GM18505 (cell line): ENCODE results near the gene PIEZO2.
"Not testable (repeated sequence)": the region's sequence is repeated elsewhere in the genome, so short reads cannot be mapped to it uniquely, and the experiment has no call there.

ENCODE experiments used
- ATAC-seq: cut with Tn5 transposase; IDR thresholded peaks from one replicate; pipeline ENCODE4 v1.9.1; 2021; ENCODE audit not compliant: unreplicated experiment
- POLR2A ChIP-seq: IDR thresholded peaks from 4 replicates; pipeline ENCODE4 v1.6.1; 2011; ENCODE audit warnings: borderline replicate concordance; ENCODE audit not compliant: insufficient read depth, insufficient read length; ENCODE audit errors: extremely low read depth

PIEZO2 gene

GRCh38 chr18:10679557-10680270 is 469.7 kb downstream of the PIEZO2 start:
- ATAC-seq: no peak
- no peak for TF ChIP-seq POLR2A

GRCh38 chr18:10671441-10671840 is 477.9 kb downstream of the PIEZO2 start:
- no peak for TF ChIP-seq POLR2A
- no peak for ATAC-seq

- no peak for TF ChIP-seq POLR2A
- ATAC-seq: no peak
Observed at GRCh38 chr18:10670856-10671255, 478.5 kb downstream of the PIEZO2 start.

- ATAC-seq: no peak
- no peak for TF ChIP-seq POLR2A
Observed at GRCh38 chr18:10669441-10670100, 479.8 kb downstream of the PIEZO2 start.

- no peak for TF ChIP-seq POLR2A
- ATAC-seq: no peak
Observed at GRCh38 chr18:10663750-10664149, 485.6 kb downstream of the PIEZO2 start.

- no peak for TF ChIP-seq POLR2A
- no peak for ATAC-seq
Observed at GRCh38 chr18:10661317-10661716, 488.1 kb downstream of the PIEZO2 start.

- no peak for ATAC-seq
- no peak for TF ChIP-seq POLR2A
Observed at GRCh38 chr18:10660179-10660884, 489.0 kb downstream of the PIEZO2 start.

- no peak for ATAC-seq
- TF ChIP-seq POLR2A: no peak
Observed at GRCh38 chr18:10659594-10659993, 489.8 kb downstream of the PIEZO2 start.

- no peak for ATAC-seq
- TF ChIP-seq POLR2A: no peak
Observed at GRCh38 chr18:10659000-10659399, 490.4 kb downstream of the PIEZO2 start.

GRCh38 chr18:10644003-10644402 is 505.4 kb downstream of the PIEZO2 start:
- ATAC-seq: not testable (repeated sequence)

- not testable (repeated sequence) for ATAC-seq
Observed at GRCh38 chr18:10642915-10643524, 506.3 kb downstream of the PIEZO2 start.

GRCh38 chr18:10638539-10638885 is 510.9 kb downstream of the PIEZO2 start:
- ATAC-seq: not testable (repeated sequence)

- not testable (repeated sequence) for ATAC-seq
Observed at GRCh38 chr18:10637858-10638538, 511.4 kb downstream of the PIEZO2 start.

- peak; percentile 97 for ATAC-seq
Observed at GRCh38 chr18:10629076-10629475, 520.3 kb downstream of the PIEZO2 start.

GRCh38 chr18:10626606-10627213 is 522.7 kb downstream of the PIEZO2 start:
- not testable (repeated sequence) for ATAC-seq

GRCh38 chr18:10623606-10624005 is 525.8 kb downstream of the PIEZO2 start:
- not testable (repeated sequence) for ATAC-seq

GRCh38 chr18:10622982-10623381 is 526.4 kb downstream of the PIEZO2 start:
- not testable (repeated sequence) for ATAC-seq

GRCh38 chr18:10620670-10621329 is 528.6 kb downstream of the PIEZO2 start:
- not testable (repeated sequence) for ATAC-seq
